Neural progenitor cell (in vitro differentiated cells): ENCODE data around the gene CDK8.

Experiments
- EZH2 ChIP-seq: fragments of 200-600 bp; sonication (generic); IDR thresholded peaks from 2 replicates; pipeline ENCODE4 v1.6.1; 2017; ENCODE audit warnings: antibody characterized with exemption, mild to moderate bottlenecking, moderate library complexity
- TF ChIP-seq, protein P1 (sequence below): fragments of 200-600 bp; sonication (generic); IDR thresholded peaks from 2 replicates; pipeline ENCODE4 v1.5.1; 2017; ENCODE audit warnings: antibody characterized with exemption, mild to moderate bottlenecking

DNA sequence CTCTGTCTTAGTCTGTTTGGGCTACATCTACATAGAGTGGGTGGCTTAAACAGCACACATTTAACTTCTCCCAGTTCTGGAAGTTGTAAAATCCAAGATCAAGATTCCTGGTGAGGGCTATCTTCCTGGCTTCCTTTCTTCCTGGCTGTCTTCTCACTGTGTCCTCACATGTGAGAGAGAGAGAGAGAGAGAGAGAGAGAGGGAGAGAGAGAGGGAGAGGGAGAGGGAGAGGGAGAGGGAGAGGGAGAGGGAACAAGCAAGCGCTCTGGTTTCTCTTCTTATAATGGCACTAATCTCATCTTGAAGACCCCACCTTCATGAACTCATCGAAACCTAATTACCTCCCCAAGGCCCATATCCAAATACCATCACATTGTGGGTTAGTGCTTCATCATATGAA is 69.2 kb downstream of the CDK8 start:
- TF ChIP-seq, protein P1, sequence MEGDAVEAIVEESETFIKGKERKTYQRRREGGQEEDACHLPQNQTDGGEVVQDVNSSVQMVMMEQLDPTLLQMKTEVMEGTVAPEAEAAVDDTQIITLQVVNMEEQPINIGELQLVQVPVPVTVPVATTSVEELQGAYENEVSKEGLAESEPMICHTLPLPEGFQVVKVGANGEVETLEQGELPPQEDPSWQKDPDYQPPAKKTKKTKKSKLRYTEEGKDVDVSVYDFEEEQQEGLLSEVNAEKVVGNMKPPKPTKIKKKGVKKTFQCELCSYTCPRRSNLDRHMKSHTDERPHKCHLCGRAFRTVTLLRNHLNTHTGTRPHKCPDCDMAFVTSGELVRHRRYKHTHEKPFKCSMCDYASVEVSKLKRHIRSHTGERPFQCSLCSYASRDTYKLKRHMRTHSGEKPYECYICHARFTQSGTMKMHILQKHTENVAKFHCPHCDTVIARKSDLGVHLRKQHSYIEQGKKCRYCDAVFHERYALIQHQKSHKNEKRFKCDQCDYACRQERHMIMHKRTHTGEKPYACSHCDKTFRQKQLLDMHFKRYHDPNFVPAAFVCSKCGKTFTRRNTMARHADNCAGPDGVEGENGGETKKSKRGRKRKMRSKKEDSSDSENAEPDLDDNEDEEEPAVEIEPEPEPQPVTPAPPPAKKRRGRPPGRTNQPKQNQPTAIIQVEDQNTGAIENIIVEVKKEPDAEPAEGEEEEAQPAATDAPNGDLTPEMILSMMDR = no peak
- TF ChIP-seq EZH2 = no peak
